GM03348 (cell line): ENCODE results near the gene ZNF736.
"Not testable (repeated sequence)": the region's sequence is repeated elsewhere in the genome, so short reads cannot be mapped to it uniquely, and the experiment has no call there.

Source experiments
- DNase-seq: peaks from one replicate; pipeline ENCODE4 v3.0.0; 2012; ENCODE audit warnings: low spot score

ZNF736 gene

GRCh38 chr7:64313740-64314491 lies at the start of gene ZNF736:
ZNF736 (plus strand) TSS chr7:64313961; CDS start chr7:64314151, 190 bp downstream.
- DNase-seq = peak; percentile 97

- no peak for DNase-seq
Observed at GRCh38 chr7:64266341-64266919, 47.3 kb upstream of the ZNF736 start.

GRCh38 chr7:64277630-64278029 lies 36.1 kb upstream of the ZNF736 start:
- no peak for DNase-seq

GRCh38 chr7:64294701-64295420 lies 18.9 kb upstream of the ZNF736 start:
- no peak for DNase-seq

GRCh38 chr7:64297418-64297817 lies 16.3 kb upstream of the ZNF736 start:
- DNase-seq = not testable (repeated sequence)

GRCh38 chr7:64300641-64301405 lies 12.9 kb upstream of the ZNF736 start:
- DNase-seq = no peak

- DNase-seq = peak; percentile 88
Observed at GRCh38 chr7:64307254-64308015, 6.3 kb upstream of the ZNF736 start.

- no peak for DNase-seq
Observed at GRCh38 chr7:64308016-64308270, 5.8 kb upstream of the ZNF736 start.

- no peak for DNase-seq
Observed at GRCh38 chr7:64310426-64310825, 3.3 kb upstream of the ZNF736 start.

- no peak for DNase-seq
Observed at GRCh38 chr7:64312826-64313225, 935 bp upstream of the ZNF736 start.

GRCh38 chr7:64314566-64314965 lies 805 bp downstream of the ZNF736 start:
- DNase-seq = no peak

GRCh38 chr7:64316031-64316742 lies 2.4 kb downstream of the ZNF736 start:
- DNase-seq = not testable (repeated sequence)

GRCh38 chr7:64320547-64321513 lies 7.1 kb downstream of the ZNF736 start:
- DNase-seq = no peak

- DNase-seq = not testable (repeated sequence)
Observed at GRCh38 chr7:64324166-64324565, 10.4 kb downstream of the ZNF736 start.

GRCh38 chr7:64348713-64349210 lies 35.0 kb downstream of the ZNF736 start:
- DNase-seq = not testable (repeated sequence)

GRCh38 chr7:64359543-64359942 lies 45.8 kb downstream of the ZNF736 start:
- DNase-seq = no peak

- no peak for DNase-seq
Observed at GRCh38 chr7:64371116-64371515, 57.4 kb downstream of the ZNF736 start.

GRCh38 chr7:64373017-64373416 lies 59.3 kb downstream of the ZNF736 start:
- DNase-seq = no peak

- DNase-seq = no peak
Observed at GRCh38 chr7:64400401-64400800, 86.6 kb downstream of the ZNF736 start.
